Erythroblast (primary cell): ENCODE data around the gene APLNR.

Experiments used
- GATA1 ChIP-seq: IDR thresholded peaks from 2 replicates; pipeline ENCODE4 v1.6.1; 2011; ENCODE audit warnings: low read depth, mild to moderate bottlenecking, control low read depth, low read length, moderate library complexity
- POLR2A ChIP-seq: IDR thresholded peaks from 2 replicates; pipeline ENCODE4 v1.6.1; 2011; ENCODE audit warnings: mild to moderate bottlenecking, low read length

GRCh38 chr11:57279116-57279515, 42.1 kb upstream of the APLNR start:
- TF ChIP-seq POLR2A (no peak), GATA1 (no peak)
